WTC11 (cell line): Measurements from ENCODE around the gene ITPRID1.

ENCODE experiments used
- CBFB ChIP-seq: sonication (generic); formaldehyde crosslinking; IDR thresholded peaks from 2 replicates; pipeline ENCODE4 v1.8.1; 2022; ENCODE audit warnings: mild to moderate bottlenecking, low read depth, missing genetic modification reagents
- CREM ChIP-seq: sonication (generic); formaldehyde crosslinking; IDR thresholded peaks from 2 replicates; pipeline ENCODE4 v1.8.1; 2022; ENCODE audit warnings: mild to moderate bottlenecking, missing genetic modification reagents, moderate library complexity
- MYBL2 ChIP-seq: sonication (generic); formaldehyde crosslinking; IDR thresholded peaks from 2 replicates; pipeline ENCODE4 v1.8.1; 2023; ENCODE audit warnings: mild to moderate bottlenecking, moderate library complexity, missing genetic modification reagents
- TCF7 ChIP-seq: sonication (generic); formaldehyde crosslinking; IDR thresholded peaks from 2 replicates; pipeline ENCODE4 v1.8.0; 2022; ENCODE audit warnings: mild to moderate bottlenecking, low read depth, missing genetic modification reagents, moderate library complexity
- ZNF416 ChIP-seq: fragments of 250-450 bp; sonication (Bioruptor Pico); IDR thresholded peaks from 2 replicates; pipeline ENCODE4 v1.9.0; 2021; ENCODE audit warnings: mild to moderate bottlenecking, inconsistent platforms
- ZNF423 ChIP-seq: fragments of 250-450 bp; sonication (Bioruptor Pico); IDR thresholded peaks from 2 replicates; pipeline ENCODE4 v2.1.2; 2022; ENCODE audit warnings: mild to moderate bottlenecking, moderate library complexity
- TF ChIP-seq, protein P1 (sequence below): fragments of 200-600 bp; IDR thresholded peaks from 2 replicates; pipeline ENCODE4 v1.8.0; 2022; ENCODE audit warnings: antibody characterized with exemption
- TF ChIP-seq, protein P2 (sequence below): sonication (generic); formaldehyde crosslinking; IDR thresholded peaks from 2 replicates; pipeline ENCODE4 v1.8.0; 2023; ENCODE audit warnings: mild to moderate bottlenecking, missing genetic modification reagents
- TF ChIP-seq, protein P3 (sequence below): sonication (generic); formaldehyde crosslinking; IDR thresholded peaks from 2 replicates; pipeline ENCODE4 v1.8.0; 2022; ENCODE audit warnings: missing genetic modification reagents
- TF ChIP-seq, protein P4 (sequence below): sonication (generic); formaldehyde crosslinking; conservative IDR thresholded peaks from 2 replicates; pipeline ENCODE4 v1.8.1; 2022; ENCODE audit warnings: mild to moderate bottlenecking, missing genetic modification reagents

DNA sequence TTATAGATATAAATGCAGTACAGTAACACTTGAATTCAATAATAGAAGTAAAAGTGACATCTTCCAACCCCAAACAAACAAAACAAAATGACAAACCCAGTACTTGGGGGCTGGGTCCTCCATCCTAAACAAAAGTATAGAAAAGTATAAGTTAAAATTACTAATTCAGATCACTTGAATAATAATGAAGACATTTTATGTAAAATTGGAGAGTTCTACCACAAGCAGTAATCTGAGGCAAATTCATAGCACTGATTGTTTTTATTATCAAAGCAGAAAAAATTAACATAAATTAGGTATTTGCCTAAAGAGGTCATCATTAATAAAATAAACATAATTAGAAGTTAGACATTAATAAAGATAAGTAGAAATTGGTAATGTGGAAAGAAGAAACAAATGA lies 81.5 kb downstream of the ITPRID1 start:
- TF ChIP-seq, protein P1, sequence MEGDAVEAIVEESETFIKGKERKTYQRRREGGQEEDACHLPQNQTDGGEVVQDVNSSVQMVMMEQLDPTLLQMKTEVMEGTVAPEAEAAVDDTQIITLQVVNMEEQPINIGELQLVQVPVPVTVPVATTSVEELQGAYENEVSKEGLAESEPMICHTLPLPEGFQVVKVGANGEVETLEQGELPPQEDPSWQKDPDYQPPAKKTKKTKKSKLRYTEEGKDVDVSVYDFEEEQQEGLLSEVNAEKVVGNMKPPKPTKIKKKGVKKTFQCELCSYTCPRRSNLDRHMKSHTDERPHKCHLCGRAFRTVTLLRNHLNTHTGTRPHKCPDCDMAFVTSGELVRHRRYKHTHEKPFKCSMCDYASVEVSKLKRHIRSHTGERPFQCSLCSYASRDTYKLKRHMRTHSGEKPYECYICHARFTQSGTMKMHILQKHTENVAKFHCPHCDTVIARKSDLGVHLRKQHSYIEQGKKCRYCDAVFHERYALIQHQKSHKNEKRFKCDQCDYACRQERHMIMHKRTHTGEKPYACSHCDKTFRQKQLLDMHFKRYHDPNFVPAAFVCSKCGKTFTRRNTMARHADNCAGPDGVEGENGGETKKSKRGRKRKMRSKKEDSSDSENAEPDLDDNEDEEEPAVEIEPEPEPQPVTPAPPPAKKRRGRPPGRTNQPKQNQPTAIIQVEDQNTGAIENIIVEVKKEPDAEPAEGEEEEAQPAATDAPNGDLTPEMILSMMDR, result no peak
- TF ChIP-seq ZNF416 (CRISPR knock-in tag) (no peak), CBFB (CRISPR knock-in tag) (no peak), TCF7 (no peak), ZNF423 (CRISPR knock-in tag) (no peak), MYBL2 (CRISPR knock-in tag) (no peak), CREM (CRISPR knock-in tag) (no peak)
- TF ChIP-seq, protein P2, sequence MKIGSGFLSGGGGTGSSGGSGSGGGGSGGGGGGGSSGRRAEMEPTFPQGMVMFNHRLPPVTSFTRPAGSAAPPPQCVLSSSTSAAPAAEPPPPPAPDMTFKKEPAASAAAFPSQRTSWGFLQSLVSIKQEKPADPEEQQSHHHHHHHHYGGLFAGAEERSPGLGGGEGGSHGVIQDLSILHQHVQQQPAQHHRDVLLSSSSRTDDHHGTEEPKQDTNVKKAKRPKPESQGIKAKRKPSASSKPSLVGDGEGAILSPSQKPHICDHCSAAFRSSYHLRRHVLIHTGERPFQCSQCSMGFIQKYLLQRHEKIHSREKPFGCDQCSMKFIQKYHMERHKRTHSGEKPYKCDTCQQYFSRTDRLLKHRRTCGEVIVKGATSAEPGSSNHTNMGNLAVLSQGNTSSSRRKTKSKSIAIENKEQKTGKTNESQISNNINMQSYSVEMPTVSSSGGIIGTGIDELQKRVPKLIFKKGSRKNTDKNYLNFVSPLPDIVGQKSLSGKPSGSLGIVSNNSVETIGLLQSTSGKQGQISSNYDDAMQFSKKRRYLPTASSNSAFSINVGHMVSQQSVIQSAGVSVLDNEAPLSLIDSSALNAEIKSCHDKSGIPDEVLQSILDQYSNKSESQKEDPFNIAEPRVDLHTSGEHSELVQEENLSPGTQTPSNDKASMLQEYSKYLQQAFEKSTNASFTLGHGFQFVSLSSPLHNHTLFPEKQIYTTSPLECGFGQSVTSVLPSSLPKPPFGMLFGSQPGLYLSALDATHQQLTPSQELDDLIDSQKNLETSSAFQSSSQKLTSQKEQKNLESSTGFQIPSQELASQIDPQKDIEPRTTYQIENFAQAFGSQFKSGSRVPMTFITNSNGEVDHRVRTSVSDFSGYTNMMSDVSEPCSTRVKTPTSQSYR (CRISPR knock-in tag), result no peak
- TF ChIP-seq, protein P3, sequence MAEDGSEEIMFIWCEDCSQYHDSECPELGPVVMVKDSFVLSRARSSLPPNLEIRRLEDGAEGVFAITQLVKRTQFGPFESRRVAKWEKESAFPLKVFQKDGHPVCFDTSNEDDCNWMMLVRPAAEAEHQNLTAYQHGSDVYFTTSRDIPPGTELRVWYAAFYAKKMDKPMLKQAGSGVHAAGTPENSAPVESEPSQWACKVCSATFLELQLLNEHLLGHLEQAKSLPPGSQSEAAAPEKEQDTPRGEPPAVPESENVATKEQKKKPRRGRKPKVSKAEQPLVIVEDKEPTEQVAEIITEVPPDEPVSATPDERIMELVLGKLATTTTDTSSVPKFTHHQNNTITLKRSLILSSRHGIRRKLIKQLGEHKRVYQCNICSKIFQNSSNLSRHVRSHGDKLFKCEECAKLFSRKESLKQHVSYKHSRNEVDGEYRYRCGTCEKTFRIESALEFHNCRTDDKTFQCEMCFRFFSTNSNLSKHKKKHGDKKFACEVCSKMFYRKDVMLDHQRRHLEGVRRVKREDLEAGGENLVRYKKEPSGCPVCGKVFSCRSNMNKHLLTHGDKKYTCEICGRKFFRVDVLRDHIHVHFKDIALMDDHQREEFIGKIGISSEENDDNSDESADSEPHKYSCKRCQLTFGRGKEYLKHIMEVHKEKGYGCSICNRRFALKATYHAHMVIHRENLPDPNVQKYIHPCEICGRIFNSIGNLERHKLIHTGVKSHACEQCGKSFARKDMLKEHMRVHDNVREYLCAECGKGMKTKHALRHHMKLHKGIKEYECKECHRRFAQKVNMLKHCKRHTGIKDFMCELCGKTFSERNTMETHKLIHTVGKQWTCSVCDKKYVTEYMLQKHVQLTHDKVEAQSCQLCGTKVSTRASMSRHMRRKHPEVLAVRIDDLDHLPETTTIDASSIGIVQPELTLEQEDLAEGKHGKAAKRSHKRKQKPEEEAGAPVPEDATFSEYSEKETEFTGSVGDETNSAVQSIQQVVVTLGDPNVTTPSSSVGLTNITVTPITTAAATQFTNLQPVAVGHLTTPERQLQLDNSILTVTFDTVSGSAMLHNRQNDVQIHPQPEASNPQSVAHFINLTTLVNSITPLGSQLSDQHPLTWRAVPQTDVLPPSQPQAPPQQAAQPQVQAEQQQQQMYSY, result no peak
- TF ChIP-seq, protein P4, sequence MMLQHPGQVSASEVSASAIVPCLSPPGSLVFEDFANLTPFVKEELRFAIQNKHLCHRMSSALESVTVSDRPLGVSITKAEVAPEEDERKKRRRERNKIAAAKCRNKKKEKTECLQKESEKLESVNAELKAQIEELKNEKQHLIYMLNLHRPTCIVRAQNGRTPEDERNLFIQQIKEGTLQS (CRISPR knock-in tag), result no peak
